Measurements from ENCODE around the gene C2CD4B. TPM values are rescaled to one million over a fixed set of nuclear protein-coding genes. Genes with fewer than 3 reads are reported as not detected.

The C2CD4B gene
- total RNA-seq, 1 experiment from 2014 or later: 0.13 TPM

DNA sequence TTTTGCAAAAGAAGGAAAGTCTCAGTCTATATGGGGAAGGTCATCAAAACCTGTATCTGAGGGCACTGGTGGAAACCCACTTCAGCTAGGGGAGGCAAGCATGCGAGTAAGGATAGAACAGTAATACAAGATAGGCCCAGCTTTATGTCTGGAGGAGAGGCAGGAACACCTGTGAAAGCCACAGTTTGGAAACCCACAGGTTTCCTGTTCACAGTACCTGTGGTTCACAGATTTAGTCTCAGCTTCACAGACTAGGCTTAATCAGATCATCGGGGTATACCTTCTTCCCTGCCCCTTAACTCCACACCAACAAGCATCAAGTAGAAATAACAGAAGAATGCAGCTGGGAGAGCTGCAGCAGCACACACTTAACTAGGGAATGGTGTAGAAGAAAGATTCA, 36.2 kb downstream of the C2CD4B start:
- Histone ChIP-seq H3K23me2 (ENCODE audit: insufficient read length, low read depth, low read length, poor library complexity, severe bottlenecking) (no peaks in the 10 kb centered on the region), H3K79me2 (ENCODE audit: insufficient read depth, low read length) (no peaks in the 10 kb centered on the region), H3K56ac (ENCODE audit: insufficient read length, low read depth, low read length) (no peak overlapping the region), H2BK12ac (ENCODE audit: insufficient read length, low read depth, low read length) (no peak overlapping the region), H3K79me1 (ENCODE audit: insufficient read depth, low read depth, low read length, poor library complexity, severe bottlenecking) (no peaks in the 10 kb centered on the region), H4K8ac (replicated peaks; ENCODE audit: insufficient read length, low read depth, low read length) (no peak overlapping the region), H2BK120ac (ENCODE audit: low read depth, low read length, poor library complexity, severe bottlenecking) (no peak overlapping the region), H4K5ac (ENCODE audit: insufficient read length, low read depth, low read length) (no peak overlapping the region), H3K4me1 (ENCODE audit: insufficient read depth, low read length) (peaks cover 5% of the 10 kb centered on the region), H3K9me3 (ENCODE audit: control insufficient read depth, low read depth, low read length) (no peaks in the 10 kb centered on the region), H3K9ac (ENCODE audit: extremely low read depth, insufficient read length, low read length) (no peak overlapping the region), H3T11ph (ENCODE audit: low read length) (no peak overlapping the region), H2BK5ac (ENCODE audit: insufficient read length, low read length) (no peak overlapping the region), H3K27ac (ENCODE audit: insufficient read length, low read depth, low read length) (no peak overlapping the region), H2BK15ac (ENCODE audit: low read depth, low read length) (no peak overlapping the region), H3K18ac (ENCODE audit: insufficient read length, low read depth, low read length) (no peak overlapping the region), H2BK20ac (ENCODE audit: low read depth, low read length, poor library complexity, severe bottlenecking) (no peak overlapping the region), H4K91ac (ENCODE audit: insufficient read length, low read depth, low read length) (no peak overlapping the region), H2AK5ac (ENCODE audit: insufficient read length, low read length) (no peak overlapping the region), H3K23ac (ENCODE audit: insufficient read length, low read depth, low read length) (no peak overlapping the region), H4K20me1 (ENCODE audit: control insufficient read depth, insufficient read depth, insufficient read length) (no peaks in the 10 kb centered on the region), H3K4me2 (ENCODE audit: insufficient read depth, insufficient read length, low read length) (no peak overlapping the region), H3K14ac (ENCODE audit: insufficient read depth, low read length) (no peak overlapping the region), H2AFZ (ENCODE audit: low read length) (no peak overlapping the region), H3K27me3 (ENCODE audit: insufficient read depth, low read length) (no peaks in the 10 kb centered on the region), H3K4ac (ENCODE audit: low read depth, low read length) (no peak overlapping the region)
- peaks cover 0 to 11% (median 1%) of the 10 kb centered on the region in 3 experiments; a peak in 3 of 7 replicates for H3K36me3 Mint-ChIP-seq (ENCODE audit: insufficient read depth in 1 of 3, low read depth in 3 of 3)
- H3K27ac Mint-ChIP-seq: no peak overlapping the region
- peaks cover 12 to 13% of the 10 kb centered on the region in 2 experiments; a peak in 4 of 5 replicates for H3K9me3 Mint-ChIP-seq
- DNase-seq: no peak
- WGBS (ENCODE audit: extremely low coverage, insufficient read length, low lambda C conversion rate): no CpG with 5 or more reads among the region's 2 CpGs
- TF ChIP-seq, protein P1, sequence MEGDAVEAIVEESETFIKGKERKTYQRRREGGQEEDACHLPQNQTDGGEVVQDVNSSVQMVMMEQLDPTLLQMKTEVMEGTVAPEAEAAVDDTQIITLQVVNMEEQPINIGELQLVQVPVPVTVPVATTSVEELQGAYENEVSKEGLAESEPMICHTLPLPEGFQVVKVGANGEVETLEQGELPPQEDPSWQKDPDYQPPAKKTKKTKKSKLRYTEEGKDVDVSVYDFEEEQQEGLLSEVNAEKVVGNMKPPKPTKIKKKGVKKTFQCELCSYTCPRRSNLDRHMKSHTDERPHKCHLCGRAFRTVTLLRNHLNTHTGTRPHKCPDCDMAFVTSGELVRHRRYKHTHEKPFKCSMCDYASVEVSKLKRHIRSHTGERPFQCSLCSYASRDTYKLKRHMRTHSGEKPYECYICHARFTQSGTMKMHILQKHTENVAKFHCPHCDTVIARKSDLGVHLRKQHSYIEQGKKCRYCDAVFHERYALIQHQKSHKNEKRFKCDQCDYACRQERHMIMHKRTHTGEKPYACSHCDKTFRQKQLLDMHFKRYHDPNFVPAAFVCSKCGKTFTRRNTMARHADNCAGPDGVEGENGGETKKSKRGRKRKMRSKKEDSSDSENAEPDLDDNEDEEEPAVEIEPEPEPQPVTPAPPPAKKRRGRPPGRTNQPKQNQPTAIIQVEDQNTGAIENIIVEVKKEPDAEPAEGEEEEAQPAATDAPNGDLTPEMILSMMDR (conservative IDR thresholded peaks at IDR 0.05): no peak
- H3K4me1 Mint-ChIP-seq: peaks cover 0 to 4% of the 10 kb centered on the region in 2 experiments; a peak in 2 of 4 replicates
- no peak overlapping the region for H3K4me3 Mint-ChIP-seq
- no peaks in the 10 kb centered on the region for H3K27me3 Mint-ChIP-seq (ENCODE audit: low read depth)
